K562 (cell line): ENCODE measurements around the gene RAI1. TPM values are rescaled to one million over a fixed set of nuclear protein-coding genes. Genes with fewer than 3 reads are reported as not detected.
A peak's percentile ranks its signal among the peaks of the same experiment; 100 is the strongest.

Source experiments
- CBX8 ChIP-seq: fragments of 200-600 bp; sonication (generic); IDR thresholded peaks from 2 replicates; pipeline ENCODE4 v1.6.1; 2012; ENCODE audit warnings: borderline replicate concordance, mixed run types, low read depth, mild to moderate bottlenecking, moderate library complexity, mixed read lengths, low read length, control low read depth, inconsistent platforms; ENCODE audit not compliant: poor library complexity, severe bottlenecking; ENCODE audit errors: extremely low read depth
- DPF2 ChIP-seq: fragments of 450-650 bp; IDR thresholded peaks from 2 replicates; pipeline ENCODE4 v1.6.1; 2016
- MGA ChIP-seq: fragments of 450-650 bp; IDR thresholded peaks from 2 replicates; pipeline ENCODE4 v1.6.1; 2016; ENCODE audit warnings: mild to moderate bottlenecking, moderate library complexity
- MYC ChIP-seq, 2 experiments: fragments of 250-450 bp in 1 of 2; sonication (Bioruptor Pico) in 1 of 2; IDR thresholded peaks; 2 replicates each; pipeline versions ENCODE4 v1.5.1 to v1.6.1; 2012 to 2021; ENCODE audit warnings: low read depth in 2 of 2, borderline replicate concordance in 1 of 2, improper control_type of control experiment in 1 of 2, low read length in 1 of 2, mild to moderate bottlenecking in 1 of 2, moderate library complexity in 1 of 2
- NFE2L1 ChIP-seq: fragments of 450-650 bp; IDR thresholded peaks from 2 replicates; pipeline ENCODE4 v1.6.1; 2016; ENCODE audit warnings: missing genetic modification characterization, low read depth, mild to moderate bottlenecking, missing compliant biosample characterization, moderate library complexity, borderline replicate concordance
- SMAD2 ChIP-seq: fragments of 150-350 bp; IDR thresholded peaks from 2 replicates; pipeline ENCODE4 v1.6.1; 2014; ENCODE audit warnings: low read depth, mild to moderate bottlenecking, low read length
- SRSF1 ChIP-seq: fragments of 200-400 bp; formaldehyde crosslinking; IDR thresholded peaks from 2 replicates; pipeline ENCODE4 v1.6.1; 2017; ENCODE audit warnings: mild to moderate bottlenecking, low read depth, low read length, moderate library complexity
- ZBED1 ChIP-seq: IDR thresholded peaks from 2 replicates; pipeline ENCODE4 v1.6.1; 2014
- ZNF592 ChIP-seq: fragments of 450-650 bp; IDR thresholded peaks from 2 replicates; pipeline ENCODE4 v1.6.1; 2017; ENCODE audit warnings: antibody characterized with exemption, mild to moderate bottlenecking
- ZSCAN29 ChIP-seq: fragments of 450-650 bp; IDR thresholded peaks from 2 replicates; pipeline ENCODE4 v1.6.1; 2017
- polyA plus RNA-seq, 8 experiments: library from polyadenylated mRNA; depleted of rRNA in 4 of 8; stranded (reverse) in 5 of 8; unstranded in 3 of 8; fragments of >200 nt; fragmentation: Nextera tagmentation in 2 of 8; fragmentation: Illumina TruSeq in 1 of 8; extraction: Ambion mirVana in 2 of 8; extraction: Trizol in 1 of 8; gene quantifications; 2 replicates each; pipeline versions ENCODE4 v1.2.1 to v1.2.3, GENCODE V29; 2011 to 2014; ENCODE audit warnings: inconsistent platforms in 1 of 8, missing spikeins in 1 of 8
- total RNA-seq, 7 experiments: library from RNA; depleted of rRNA in 6 of 7; stranded (reverse); fragments of >200 nt in 6 of 7; fragmentation: Illumina TruSeq in 2 of 7; extraction: Trizol in 2 of 7; gene quantifications; 2 replicates each; pipeline versions ENCODE4 v1.2.1 to v1.2.3, GENCODE V29; 2011 to 2021; ENCODE audit warnings: low replicate concordance in 1 of 7

Gene RAI1
- total and polyA plus RNA-seq, 9 of the 15 experiments (the other 6 are each of a cell fraction or from before 2014, with no cell fraction given) = 0.68 to 19.9 (median 5.5) TPM

- TF ChIP-seq NFE2L1 (tag) (no peak), SMAD2 (no peak), CBX8 (no peak), MGA (peak; percentile 30; the same call in 1 of the 2 replicates), ZSCAN29 (no peak), DPF2 (no peak), SRSF1 (no peak), ZBED1 (no peak), MYC (IDR thresholded peaks at IDR 0.05; ENCODE audit: low read depth, low read length) (0 out of 2 replicates have a peak, but pooled peaks have one; percentile 14), MYC (CRISPR knock-in tag; IDR thresholded peaks at IDR 0.05; ENCODE audit: borderline replicate concordance, low read depth) (no peak), ZNF592 (peak; percentile 15; the same call in 1 of the 2 replicates)
Observed at GRCh38 chr17:17834974-17835373, 153.7 kb downstream of the RAI1 start (continued).
